ENCODE measurements around the gene KRT4. TPM values are rescaled to one million over a fixed set of nuclear protein-coding genes. Genes with fewer than 3 reads are reported as not detected.
A peak's percentile ranks its signal among the peaks of the same experiment; 100 is the strongest.

KRT4 gene
- polyA plus RNA-seq, 3 donors: not detected

- Mint-ChIP-seq H3K27me3 (ENCODE audit: low read depth in 3 of 3) (peaks cover 4 to 9% (median 5%) of the 10 kb centered on the region in 3 donors), H3K36me3 (no peaks in the 10 kb centered on the region), H3K9me3 (no peaks in the 10 kb centered on the region), H3K27ac (peak overlapping the region in 1 of 7 donors; percentile 13), H3K4me3 (no peak overlapping the region), H3K4me1 (no peaks in the 10 kb centered on the region)
- DNase-seq: no peak
- no peak overlapping the region for H3K27ac ChIP-seq (ENCODE audit: low read depth in 1 of 2, low read length in 2 of 2)
- H3K27me3 ChIP-seq (ENCODE audit: control insufficient read depth in 2 of 2, insufficient read depth in 2 of 2, low read length in 2 of 2): no peaks in the 10 kb centered on the region
- no peak overlapping the region for H3K4me3 ChIP-seq (replicated peaks in 1 of 3; ENCODE audit: low read depth in 2 of 3, low read length in 3 of 3)
- intact Hi-C loops (cut with micrococcal nuclease): no loop called here
- H2AFZ ChIP-seq (ENCODE audit: insufficient read depth, low read depth, low read length, poor library complexity, severe bottlenecking): no peak overlapping the region
- H3K4me2 ChIP-seq (replicated peaks; ENCODE audit: extremely low read depth, low read length, poor library complexity, severe bottlenecking): no peak overlapping the region
- H3K79me2 ChIP-seq (ENCODE audit: insufficient read depth, low read length): no peaks in the 10 kb centered on the region
- no peak overlapping the region for H3K9ac ChIP-seq (ENCODE audit: insufficient read depth, low read length, poor library complexity, severe bottlenecking)
- no peak for TF ChIP-seq CTCF (IDR thresholded peaks at IDR 0.05)
- H3K36me3 ChIP-seq (replicated peaks in 1 of 2; ENCODE audit: control insufficient read depth in 1 of 2, insufficient read depth in 2 of 2, low read length in 2 of 2): no peaks in the 10 kb centered on the region
- H3K9me3 ChIP-seq (replicated peaks in 1 of 2; ENCODE audit: control insufficient read depth in 1 of 2, insufficient read depth in 1 of 2, low read length in 2 of 2): no peaks in the 10 kb centered on the region
- no peaks in the 10 kb centered on the region for H3K4me1 ChIP-seq (ENCODE audit: control insufficient read depth in 1 of 2, insufficient read depth in 2 of 2, low read length in 2 of 2)
- 80% methylated on average over 1 of the region's 7 CpGs for WGBS (ENCODE audit: insufficient coverage)
- H4K20me1 ChIP-seq (ENCODE audit: insufficient read depth, low read length): no peaks in the 10 kb centered on the region
Measured at GRCh38 chr12:52818388-52818787, 4.5 kb upstream of the KRT4 start.

- Mint-ChIP-seq H3K27ac (peak overlapping the region in 1 of 7 donors; percentile 13), H3K36me3 (no peaks in the 10 kb centered on the region), H3K27me3 (ENCODE audit: low read depth in 3 of 3) (peaks cover 4 to 9% (median 5%) of the 10 kb centered on the region in 3 donors), H3K4me3 (no peak overlapping the region), H3K9me3 (no peaks in the 10 kb centered on the region), H3K4me1 (no peaks in the 10 kb centered on the region)
- no peaks in the 10 kb centered on the region for H3K27me3 ChIP-seq (ENCODE audit: control insufficient read depth in 2 of 2, insufficient read depth in 2 of 2, low read length in 2 of 2)
- no peak for DNase-seq
- H3K4me3 ChIP-seq (replicated peaks in 1 of 3; ENCODE audit: low read depth in 2 of 3, low read length in 3 of 3): no peak overlapping the region
- no peak overlapping the region for H3K4me2 ChIP-seq (replicated peaks; ENCODE audit: extremely low read depth, low read length, poor library complexity, severe bottlenecking)
- WGBS (ENCODE audit: insufficient coverage): 100% methylated on average over 1 of the region's 2 CpGs
- H3K36me3 ChIP-seq (replicated peaks in 1 of 2; ENCODE audit: control insufficient read depth in 1 of 2, insufficient read depth in 2 of 2, low read length in 2 of 2): no peaks in the 10 kb centered on the region
- H3K27ac ChIP-seq (ENCODE audit: low read depth in 1 of 2, low read length in 2 of 2): no peak overlapping the region
- no peak overlapping the region for H2AFZ ChIP-seq (ENCODE audit: insufficient read depth, low read depth, low read length, poor library complexity, severe bottlenecking)
- no peak for TF ChIP-seq CTCF (IDR thresholded peaks at IDR 0.05)
- no peaks in the 10 kb centered on the region for H3K79me2 ChIP-seq (ENCODE audit: insufficient read depth, low read length)
- intact Hi-C loops (cut with micrococcal nuclease): no loop called here
- no peaks in the 10 kb centered on the region for H4K20me1 ChIP-seq (ENCODE audit: insufficient read depth, low read length)
- H3K9ac ChIP-seq (ENCODE audit: insufficient read depth, low read length, poor library complexity, severe bottlenecking): no peak overlapping the region
- no peaks in the 10 kb centered on the region for H3K9me3 ChIP-seq (replicated peaks in 1 of 2; ENCODE audit: control insufficient read depth in 1 of 2, insufficient read depth in 1 of 2, low read length in 2 of 2)
- H3K4me1 ChIP-seq (ENCODE audit: control insufficient read depth in 1 of 2, insufficient read depth in 2 of 2, low read length in 2 of 2): no peaks in the 10 kb centered on the region
Measured at GRCh38 chr12:52817699-52818238, 3.9 kb upstream of the KRT4 start.

Measured in CD14-positive monocyte (primary cell).